ENCODE data around the gene ASTN2.

GRCh38 chr9:117407436-117408022, 7.3 kb downstream of the ASTN2 start:
- TF ChIP-seq CTCF (IDR thresholded peaks at IDR 0.05; ENCODE audit: borderline replicate concordance, extremely low read depth, low read length, poor library complexity, severe bottlenecking), result no peak
- no peak for TF ChIP-seq EZH2 (IDR thresholded peaks at IDR 0.05; ENCODE audit: borderline replicate concordance, low read depth, low read length, severe bottlenecking)

Data from DND-41 (cell line).